ENCODE measurements around the gene ROBO3.

ROBO3 gene

DNA sequence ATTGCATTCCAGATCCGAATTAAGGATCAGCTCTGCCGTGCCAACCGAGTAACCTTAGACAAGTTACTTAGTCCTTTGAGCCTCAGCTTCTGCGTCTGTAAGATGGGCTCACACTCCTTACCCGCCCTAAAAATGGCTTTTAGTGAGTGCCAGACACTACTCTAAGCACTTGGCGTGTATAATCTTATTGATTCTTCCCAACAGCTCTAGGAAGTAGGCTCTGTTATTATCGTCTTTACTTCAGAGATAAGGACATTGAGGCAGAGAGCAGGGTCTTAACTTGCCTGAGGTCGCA is 21.7 kb upstream of the ROBO3 start:
- DNase-seq = no peak

DNA sequence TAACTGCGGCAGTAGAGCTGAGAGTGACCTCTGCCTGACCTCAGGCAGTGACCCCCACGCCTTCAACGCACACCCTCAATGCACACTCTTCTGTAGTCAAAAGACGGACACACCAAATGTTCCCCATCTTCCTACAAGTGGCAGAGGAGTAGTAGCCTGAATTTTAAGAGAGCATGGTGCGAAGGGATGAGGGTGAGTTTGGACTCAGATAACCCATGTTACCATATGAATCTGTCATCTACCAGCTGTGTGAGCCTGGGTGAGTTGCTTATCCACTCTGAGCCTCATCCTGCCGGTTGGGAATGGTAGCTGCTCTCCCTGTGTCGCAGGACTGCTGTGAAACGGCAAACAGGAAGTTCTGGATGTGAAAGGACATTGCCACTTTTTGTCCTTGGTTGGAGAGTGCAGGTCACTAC is 20.6 kb upstream of the ROBO3 start:
- no peak for DNase-seq

DNA sequence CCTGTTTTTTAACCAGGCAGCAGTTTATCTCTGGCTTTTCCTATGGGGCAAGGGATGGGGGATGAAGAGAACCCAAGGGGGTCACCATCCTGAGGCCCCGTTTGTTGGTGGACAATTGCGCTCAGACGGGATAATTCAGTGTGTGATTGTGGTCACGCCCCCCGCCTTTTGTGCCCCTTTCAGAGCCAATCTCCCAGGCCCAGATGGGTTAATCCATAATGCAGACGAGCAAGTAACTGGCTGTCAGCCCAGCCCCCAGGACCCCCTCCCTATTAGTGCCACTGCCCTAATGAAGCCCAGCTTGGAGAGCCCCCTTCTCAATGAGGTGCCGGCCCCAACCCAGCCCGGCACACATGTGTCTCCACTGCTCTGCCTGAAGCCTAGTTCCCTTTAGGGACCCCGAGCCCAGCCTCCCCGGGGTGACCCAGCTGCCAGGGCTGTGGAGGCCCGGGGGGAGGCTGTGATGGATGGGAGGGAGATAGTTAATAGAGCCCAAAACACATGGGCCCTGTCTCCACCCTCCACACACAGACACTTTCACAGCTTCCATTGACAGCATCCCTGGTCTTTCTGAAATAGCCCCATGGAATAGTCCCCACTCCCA is 19.1 kb upstream of the ROBO3 start:
- DNase-seq = no peak

DNA sequence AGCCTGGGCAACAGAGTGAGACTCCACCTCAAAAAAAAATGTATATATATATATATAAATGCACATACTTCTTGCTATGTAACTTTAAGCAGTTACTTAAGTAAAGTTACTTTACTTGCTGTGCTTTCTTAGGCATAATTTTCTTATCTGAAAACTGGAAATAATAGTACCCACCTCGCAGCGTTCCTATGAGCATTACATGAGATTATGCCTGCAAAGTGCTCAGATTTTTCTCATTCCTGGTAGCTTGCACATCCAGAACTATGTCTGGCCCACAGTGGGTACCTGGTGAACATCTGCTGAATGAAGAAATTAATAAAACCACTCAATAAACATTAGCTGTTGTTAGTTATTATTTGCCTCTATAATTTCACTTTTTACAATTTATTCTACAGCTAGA is 6.1 kb upstream of the ROBO3 start:
- DNase-seq = no peak

DNA sequence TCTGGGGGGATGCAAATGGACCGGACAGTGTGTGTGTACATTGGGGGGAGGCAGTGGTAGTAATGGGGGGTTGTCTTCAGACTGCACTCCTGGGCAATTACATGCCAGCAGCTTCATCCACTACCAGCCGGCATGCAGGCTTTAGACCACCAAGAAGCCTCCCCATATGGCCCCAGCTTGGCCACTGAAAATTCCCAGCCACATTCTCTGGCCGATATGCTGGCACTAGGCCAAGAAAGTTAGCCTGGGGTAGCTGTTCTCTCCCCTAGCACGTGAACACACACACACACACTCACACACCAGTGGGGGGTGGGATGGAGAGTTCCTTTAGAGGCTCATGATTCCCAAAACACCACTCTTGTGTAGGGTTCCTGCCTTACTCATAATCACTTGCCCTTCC is 3.6 kb upstream of the ROBO3 start:
- no peak for DNase-seq

DNA sequence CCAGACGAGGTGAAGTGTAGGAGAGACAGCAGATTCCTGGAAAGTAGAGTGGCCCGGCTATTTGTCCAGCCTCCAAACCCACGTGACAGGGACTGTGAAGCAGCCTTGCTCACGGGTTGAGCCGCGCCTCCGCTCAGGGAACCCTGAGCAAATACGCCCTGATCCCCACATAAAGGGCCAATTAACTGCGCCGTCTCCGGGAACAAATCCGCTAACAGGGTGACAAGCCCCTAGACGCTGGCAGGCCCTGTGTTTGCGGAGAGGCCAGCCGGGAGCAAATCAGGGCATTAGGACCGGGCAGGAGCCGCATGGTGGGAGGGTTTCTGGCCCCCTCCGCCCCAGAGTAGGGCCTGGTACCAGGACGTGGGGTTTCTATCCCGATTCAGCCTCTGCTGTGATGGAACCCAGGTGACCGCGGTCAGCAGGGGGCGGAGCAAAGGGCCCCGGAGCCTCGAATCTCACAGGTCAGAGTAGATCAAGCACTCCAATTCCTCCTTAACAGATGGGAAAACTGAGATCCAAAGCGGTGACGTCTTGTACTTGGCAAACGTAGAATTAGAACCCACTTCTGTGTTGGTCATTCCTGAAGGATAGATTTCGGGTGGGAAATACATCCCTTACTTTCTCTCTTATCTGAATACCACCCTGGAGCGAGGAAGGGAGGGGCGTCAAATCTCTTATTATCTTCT is 2.0 kb upstream of the ROBO3 start:
- no peak for DNase-seq

DNA sequence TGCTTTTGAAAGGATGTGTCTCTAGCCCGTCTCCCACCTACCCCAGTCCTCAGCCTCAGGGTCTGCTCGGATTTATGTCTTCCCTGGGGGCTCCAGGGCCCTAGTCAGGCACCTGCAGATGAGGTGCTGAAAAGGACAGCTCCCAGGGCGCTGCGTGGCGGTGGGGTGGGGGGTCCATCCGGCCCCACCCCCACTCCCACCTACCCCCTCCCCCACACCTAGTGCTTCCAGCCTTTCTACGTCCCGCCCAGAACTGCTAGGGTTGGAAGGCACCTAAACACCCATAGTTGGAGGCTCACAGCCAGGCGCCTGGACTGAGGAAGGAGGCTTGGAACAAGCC is 1.4 kb upstream of the ROBO3 start:
- DNase-seq = no peak

DNA sequence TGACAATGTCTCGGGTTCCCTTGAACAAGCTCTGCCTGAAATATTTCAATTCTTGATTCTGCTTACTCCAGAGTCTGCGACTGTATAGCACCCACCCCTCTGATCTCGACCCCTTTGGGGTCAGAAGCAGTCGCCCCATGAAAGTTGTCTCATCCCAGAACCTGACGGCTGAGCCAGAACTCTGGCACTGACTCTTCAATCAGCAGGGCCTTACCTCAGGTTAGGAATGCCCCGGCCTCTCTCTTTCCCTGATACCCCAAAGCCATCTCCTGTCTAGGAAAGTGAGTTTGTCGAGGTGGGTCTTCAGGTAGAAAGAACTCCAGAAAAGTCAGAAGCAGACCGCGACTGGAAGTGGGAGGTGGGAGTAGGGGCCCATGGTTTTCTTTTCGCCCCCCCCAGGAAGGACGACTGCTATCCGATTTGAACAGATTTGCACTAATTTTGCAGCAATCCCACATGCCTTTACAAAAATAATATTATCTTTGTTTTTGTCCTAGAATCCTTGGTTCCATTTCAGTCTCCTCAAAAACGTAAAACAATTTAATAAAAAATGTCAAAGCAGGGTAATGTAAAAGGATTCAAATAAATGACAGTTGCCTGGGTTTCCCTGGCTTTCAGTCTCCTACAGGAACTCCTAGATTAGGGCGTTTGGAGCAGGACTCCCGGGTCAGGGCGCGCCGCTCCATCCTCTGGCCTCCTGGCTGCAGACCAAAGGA is 898 bp upstream of the ROBO3 start:
- no peak for DNase-seq

DNA sequence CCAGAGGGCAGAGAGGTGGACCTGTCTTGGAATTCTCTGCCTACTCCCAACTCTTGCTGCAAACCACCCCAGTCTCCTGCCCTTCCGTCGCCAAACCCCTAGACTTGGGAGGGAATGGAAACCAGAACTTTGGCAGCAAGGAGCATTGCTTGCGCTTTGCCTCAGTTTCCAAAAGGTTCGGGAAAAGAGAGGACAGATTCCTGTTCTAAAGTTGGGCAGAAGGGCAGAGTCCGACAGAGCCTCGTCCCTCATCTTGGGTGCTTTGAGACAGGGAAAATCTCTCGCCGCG is 396 bp upstream of the ROBO3 start:
- no peak for DNase-seq

DNA sequence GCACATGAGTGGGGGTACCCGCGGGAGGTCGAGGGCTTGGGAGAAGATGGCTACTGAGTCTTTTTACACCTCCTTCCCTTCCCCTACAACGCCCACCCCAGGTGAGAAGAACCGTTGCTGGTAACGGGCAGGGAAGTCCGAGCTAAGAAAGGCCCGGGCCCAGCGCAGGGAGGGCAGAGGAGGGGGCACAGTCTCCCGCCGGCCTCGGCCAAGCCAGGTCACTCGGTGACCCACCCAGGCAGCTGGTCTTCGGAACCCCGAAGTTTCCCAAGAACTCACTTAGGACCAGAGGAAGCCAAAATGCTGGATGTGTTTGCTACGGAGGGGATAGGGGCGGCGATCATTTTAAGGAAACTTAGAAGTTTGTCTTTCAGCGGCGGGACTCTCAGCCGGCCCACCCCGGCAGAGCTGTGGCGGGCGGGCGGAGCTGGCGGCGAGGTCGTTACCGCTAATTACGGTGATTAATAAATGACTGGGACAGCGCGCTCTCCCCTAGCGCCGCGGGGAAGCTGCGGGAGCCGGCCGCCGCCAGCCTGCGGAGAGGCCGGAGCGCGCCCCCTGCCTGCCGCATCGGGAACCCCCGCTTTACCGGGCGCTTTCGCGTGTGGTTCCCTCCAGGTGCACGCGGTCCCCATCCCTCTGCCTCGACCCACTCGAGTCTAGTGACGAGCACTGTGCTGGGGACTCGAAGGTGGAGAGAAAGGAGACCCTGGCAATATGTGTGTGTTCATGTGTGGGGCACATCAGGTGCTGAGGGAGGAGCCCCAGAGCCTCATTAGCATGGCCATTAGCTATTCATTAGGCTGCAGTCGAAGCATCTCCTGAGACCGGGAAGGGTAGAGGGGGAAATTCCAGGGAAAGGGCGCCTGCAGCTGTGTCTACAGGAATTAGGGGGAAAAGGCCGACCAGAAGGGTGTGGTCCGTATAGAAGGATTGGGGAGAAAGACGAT is 945 bp downstream of the ROBO3 start:
- no peak for DNase-seq

DNA sequence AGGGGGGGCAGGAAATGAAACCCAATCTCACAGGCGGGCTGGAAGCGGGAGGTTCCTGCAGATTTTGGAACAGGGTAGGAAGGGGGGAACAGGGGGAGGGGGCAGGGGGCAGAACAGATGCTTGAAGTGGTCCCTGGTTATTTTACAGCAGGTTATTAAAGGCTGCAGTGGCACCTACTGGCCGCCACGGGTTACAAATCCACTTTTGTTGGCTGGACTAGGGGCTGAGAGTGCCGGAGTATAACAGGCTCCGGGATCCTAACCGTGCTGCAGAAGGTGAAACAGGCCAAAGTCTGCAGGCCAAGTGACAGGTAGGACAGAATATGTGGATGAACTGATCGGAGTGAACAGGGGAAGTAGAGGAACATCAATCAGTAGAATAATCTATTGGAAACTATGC is 2.5 kb downstream of the ROBO3 start:
- DNase-seq = no peak

DNA sequence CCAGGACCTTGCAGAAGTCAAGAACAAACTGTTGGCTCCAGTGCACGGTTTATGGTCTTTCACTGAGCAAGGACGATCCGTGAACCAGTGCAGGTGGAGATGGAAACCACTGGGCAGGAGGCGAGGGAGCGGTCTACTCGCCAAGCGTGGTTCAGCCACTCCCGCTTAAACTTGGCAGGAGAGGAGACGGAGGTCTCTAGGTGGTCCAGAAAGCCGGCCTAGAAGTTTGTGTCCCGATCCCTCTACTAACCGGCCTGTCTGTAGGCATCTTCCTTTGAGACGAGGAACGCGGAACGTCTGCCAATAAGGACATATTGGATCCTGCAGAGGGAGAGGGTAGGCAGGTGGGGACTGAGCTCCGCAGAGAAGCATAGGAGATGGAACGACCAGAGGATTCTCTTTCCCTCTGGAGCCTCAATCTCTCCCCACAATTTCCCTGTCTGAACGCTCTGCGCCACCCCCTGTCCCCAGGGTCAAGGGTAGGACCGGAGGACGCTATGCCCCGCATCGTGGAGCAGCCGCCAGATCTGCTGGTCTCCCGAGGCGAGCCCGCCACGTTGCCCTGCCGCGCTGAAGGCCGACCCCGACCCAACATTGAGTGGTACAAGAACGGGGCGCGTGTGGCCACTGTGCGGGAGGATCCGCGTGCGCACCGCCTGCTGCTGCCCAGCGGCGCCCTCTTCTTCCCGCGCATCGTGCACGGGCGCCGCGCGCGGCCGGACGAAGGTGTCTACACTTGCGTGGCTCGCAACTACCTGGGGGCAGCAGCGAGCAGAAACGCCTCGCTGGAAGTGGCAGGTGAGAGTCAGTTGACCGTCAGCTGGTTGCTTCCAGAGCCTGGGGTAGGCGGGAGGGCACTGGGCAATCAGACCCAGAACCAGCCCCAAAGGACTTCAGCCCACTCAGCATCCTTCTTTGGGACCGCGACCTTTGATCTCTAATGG is 3.4 kb downstream of the ROBO3 start:
- DNase-seq = no peak

DNA sequence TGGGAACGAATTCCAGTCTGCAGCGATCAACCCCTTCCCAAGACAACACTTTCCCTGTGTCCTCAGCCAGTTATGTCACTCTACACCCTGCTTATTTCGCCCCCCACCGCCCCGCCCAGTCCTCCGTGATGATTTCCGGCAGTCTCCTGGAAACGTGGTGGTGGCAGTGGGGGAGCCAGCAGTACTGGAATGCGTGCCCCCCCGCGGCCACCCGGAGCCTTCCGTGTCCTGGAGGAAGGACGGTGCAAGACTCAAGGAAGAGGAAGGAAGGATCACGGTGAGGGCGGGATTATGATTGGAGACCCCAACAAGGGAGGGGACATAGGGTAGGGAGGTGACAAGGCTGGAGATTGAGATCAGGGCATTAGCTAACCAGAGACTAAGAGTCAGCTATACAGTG is 4.1 kb downstream of the ROBO3 start:
- DNase-seq = no peak

DNA sequence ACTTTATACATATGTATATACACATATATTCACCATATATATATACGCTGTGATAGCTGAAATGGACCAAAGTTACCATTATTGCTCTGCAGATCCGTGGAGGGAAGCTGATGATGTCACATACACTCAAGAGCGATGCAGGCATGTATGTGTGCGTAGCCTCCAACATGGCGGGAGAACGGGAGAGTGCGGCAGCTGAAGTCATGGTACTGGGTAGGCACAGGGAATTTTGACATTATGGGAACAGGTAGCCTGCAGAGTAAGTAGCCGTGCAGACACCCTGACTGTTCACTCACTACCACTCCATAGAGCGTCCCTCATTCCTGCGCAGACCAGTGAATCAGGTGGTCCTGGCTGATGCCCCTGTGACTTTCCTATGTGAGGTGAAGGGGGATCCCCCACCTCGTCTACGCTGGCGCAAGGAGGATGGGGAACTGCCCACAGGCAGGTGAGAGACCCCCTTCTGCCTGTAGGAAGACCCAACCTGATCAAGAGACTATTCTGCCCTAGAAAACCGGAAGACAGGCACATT is 4.7 kb downstream of the ROBO3 start:
- no peak for DNase-seq

DNA sequence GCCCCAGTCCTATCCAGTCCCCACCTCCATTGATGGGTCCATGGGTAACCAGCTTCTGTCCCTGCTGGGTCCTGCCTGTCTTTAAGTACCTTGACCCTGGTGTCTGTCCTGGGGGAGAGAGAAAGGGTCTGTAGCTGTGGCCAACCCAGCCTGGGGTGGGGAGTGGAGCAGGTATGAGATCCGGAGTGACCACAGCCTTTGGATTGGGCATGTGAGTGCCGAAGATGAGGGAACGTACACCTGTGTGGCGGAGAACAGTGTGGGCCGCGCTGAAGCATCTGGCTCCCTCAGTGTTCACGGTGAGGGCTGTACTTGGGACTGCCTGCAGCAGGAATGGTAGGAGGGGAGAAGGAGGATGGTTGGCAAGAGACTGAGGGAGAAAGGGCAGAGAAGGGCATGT is 5.2 kb downstream of the ROBO3 start:
- DNase-seq = no peak

DNA sequence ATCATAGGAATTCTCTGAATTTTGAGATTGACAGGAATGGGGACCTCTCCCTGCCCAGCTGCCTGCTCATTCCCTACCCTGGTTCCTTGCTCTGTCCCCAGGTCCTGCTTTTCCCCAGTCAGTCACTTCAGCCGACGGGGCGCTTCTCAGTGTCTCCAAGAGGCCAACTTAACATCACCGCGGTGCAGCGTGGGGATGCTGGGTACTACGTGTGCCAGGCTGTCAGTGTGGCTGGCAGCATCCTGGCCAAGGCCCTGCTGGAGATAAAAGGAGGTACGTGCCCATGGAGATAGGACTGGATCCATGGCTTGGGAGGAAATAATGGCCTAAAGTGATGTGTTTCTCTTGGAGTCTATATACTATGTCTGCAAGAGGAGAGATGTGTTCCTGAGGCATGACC is 7.0 kb downstream of the ROBO3 start:
- no peak for DNase-seq

DNA sequence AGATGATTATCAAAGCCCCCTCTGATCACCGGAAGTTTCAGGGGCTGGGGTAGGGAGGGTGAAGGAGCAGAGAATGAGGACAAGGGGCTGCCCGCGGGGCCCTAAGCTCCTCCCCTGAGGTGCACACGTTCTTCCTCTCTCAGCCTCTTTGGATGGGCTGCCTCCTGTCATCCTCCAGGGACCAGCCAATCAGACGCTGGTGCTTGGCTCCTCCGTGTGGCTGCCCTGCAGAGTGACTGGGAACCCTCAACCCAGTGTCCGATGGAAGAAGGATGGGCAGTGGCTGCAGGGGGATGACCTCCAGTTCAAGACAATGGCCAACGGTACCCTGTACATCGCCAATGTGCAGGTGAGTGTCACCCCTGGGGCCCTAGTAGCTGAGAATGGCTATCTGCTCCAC is 7.5 kb downstream of the ROBO3 start:
- no peak for DNase-seq

DNA sequence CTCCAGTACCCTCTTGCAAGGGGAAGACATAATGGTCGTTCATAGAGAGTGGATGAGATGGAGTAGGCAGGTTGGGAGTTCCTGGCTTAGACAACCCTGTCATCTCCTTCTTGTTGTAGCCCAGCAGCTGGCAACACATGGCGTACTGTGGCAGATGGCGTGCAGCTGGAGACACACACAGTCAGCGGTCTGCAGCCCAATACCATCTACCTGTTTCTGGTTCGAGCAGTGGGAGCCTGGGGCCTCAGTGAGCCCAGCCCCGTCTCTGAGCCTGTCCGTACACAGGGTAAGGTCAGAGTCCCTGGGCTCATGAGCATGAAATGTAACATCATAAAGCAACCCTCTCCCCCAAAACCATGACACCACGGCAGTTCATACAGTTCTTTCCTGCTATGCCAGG is 8.7 kb downstream of the ROBO3 start:
- no peak for DNase-seq

DNA sequence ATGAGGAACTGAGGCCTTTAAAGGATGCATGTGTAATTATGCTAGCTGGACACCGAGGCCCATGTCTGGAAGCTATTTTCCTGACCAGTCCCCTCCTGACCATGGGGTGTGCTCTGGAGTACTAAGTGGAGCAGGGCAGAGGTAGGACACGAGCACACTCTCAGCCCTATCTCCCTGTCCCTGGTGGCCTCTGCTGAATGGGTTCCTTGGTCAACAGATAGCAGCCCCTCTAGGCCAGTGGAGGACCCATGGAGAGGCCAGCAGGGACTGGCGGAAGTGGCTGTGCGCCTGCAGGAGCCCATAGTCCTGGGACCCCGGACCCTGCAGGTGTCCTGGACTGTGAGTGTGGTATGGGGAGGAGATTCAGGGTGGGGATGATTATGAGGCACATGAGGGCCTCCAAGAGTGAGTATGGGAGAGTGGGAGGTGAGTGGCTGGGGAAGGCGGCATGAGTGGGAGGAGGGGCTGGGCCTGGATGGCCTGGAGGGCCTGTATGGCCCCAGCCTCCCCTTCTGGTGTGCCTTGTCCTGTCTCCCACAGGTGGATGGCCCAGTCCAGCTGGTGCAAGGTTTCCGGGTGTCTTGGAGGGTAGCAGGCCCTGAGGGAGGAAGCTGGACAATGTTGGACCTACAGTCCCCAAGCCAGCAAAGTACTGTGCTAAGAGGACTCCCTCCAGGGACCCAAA is 9.5 kb downstream of the ROBO3 start:
- DNase-seq = no peak

DNA sequence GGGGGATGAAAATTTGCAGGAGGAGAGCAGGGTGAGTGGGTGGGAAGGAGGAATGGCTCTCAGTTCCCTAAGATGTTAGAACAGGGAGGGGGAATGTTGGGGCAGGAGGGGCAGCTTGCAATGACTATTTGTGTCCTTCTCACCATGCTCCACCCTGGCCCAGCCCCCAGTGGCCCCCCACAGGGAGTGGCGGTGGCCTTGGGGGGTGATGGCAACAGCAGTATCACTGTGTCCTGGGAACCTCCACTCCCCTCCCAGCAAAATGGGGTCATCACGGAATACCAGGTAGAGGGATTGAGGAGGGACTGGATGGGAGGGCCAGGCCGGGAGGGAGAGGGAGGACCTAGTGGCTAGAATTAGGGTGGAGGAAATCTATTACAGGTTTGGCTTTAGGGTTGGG is 10.2 kb downstream of the ROBO3 start:
- no peak for DNase-seq

DNA sequence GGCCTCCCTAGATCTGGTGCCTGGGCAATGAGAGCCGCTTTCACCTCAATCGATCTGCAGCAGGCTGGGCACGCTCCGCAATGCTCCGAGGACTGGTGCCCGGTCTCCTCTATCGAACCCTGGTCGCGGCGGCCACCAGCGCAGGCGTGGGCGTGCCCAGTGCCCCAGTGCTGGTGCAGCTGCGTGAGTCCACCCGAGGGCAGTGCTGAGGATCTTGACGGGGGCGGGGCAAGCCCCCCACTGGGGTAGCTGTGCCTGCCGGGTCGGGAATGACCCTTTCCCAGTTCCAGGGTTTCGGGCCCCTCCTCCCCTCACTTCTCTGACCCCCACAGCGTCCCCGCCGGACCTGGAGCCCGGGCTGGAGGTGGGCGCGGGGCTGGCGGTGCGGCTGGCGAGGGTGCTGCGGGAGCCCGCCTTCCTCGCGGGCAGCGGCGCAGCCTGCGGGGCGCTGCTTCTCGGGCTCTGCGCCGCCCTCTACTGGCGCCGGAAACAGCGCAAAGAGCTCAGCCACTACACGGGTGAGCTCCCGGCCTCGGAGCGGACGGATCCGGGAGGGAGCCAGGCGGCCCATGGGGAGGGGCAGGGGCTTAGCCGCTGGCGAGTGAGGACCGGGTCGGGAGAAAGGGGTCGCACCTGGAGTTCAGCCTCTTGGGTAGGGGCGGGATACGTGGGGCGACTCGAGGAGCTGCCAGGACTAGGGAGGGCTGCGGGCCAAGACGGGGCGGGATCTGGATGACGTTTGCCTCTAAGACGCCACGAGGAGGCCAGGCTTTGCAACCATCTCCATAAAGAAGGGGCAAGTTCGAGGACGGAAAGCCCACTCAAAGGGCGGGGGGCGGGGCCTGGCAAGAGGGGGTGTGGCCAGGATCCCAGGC is 10.9 kb downstream of the ROBO3 start:
- peak; percentile 12 for DNase-seq
